HFFc6 (cell line): ENCODE data around the gene MYBPC1. TPM values are rescaled to one million over a fixed set of nuclear protein-coding genes. Genes with fewer than 3 reads are reported as not detected.
"Not testable (repeated sequence)": the region's sequence is repeated elsewhere in the genome, so short reads cannot be mapped to it uniquely, and the experiment has no call there.

Experiments used
- DNase-seq: peaks from one replicate; pipeline ENCODE4 v3.0.0-alpha.2; 2018
- H3K27ac Mint-ChIP-seq: 2 replicates; pipeline ENCODE4 v1.8.0; 2020; ENCODE audit warnings: mild to moderate bottlenecking, mixed read lengths
- H3K27me3 Mint-ChIP-seq: 2 replicates; pipeline ENCODE4 v1.8.0; 2021; ENCODE audit warnings: mild to moderate bottlenecking, moderate library complexity, mixed read lengths; ENCODE audit not compliant: insufficient read depth
- H3K36me3 Mint-ChIP-seq: 2 replicates; pipeline ENCODE4 v1.8.0; 2021; ENCODE audit warnings: low read depth, mixed read lengths
- H3K4me1 Mint-ChIP-seq: 2 replicates; pipeline ENCODE4 v1.8.0; 2020; ENCODE audit warnings: low read depth, mixed read lengths
- H3K4me3 Mint-ChIP-seq: 2 replicates; pipeline ENCODE4 v1.8.0; 2020; ENCODE audit warnings: mild to moderate bottlenecking, moderate library complexity, mixed read lengths
- H3K9me3 Mint-ChIP-seq: 2 replicates; pipeline ENCODE4 v1.8.0; 2020; ENCODE audit warnings: mild to moderate bottlenecking, mixed read lengths
- total RNA-seq, 6 experiments: library from RNA; stranded (reverse); fragmentation: NEBNext Ultra II Directional; extraction: Animal tissue kit (Norgen Biotek cat#: 25700); gene quantifications; 2 replicates in 1 of 6; 3 replicates in 5 of 6; pipeline ENCODE4 v1.2.3, GENCODE V29; 2021
- TF ChIP-seq, protein P1 (sequence below): fragments of 200-600 bp; sonication (generic); IDR thresholded peaks from 2 replicates; pipeline ENCODE4 v1.5.0; 2021; ENCODE audit warnings: antibody characterized with exemption, mild to moderate bottlenecking

MYBPC1 gene
- total RNA-seq, 6 experiments from 2014 or later, result not detected

DNA sequence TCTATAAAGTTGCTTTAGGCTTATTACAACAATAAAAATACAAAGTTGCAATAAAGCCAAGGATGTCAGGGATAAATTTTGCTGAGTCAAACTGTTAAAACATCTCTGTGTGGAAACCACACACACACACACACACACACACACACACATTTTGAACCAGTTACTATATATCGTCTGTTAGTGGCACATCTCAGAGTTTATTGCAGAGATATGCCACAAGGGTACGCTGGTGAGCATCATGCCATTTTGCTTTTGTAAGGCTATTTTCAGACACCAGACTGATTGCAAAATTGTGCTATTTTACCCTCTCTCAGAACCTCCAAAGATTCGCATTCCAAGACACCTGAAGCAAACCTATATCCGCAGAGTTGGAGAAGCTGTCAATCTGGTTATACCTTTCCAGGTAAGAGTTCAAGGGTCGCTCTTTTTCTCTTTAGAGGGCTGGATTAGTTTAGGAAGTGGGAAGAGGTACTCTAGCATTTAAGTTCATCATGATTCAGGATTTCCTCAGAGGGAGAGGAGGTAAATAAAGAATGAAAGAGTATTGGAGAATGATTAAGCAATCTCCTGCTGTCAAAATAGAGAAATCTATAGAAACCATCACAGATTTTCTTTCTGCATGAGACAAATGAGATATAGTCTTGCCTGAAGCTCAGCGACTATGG lies 75.4 kb downstream of the MYBPC1 start:
- no peaks in the 10 kb centered on the region for H3K9me3 Mint-ChIP-seq
- H3K4me3 Mint-ChIP-seq, result no peak overlapping the region
- H3K4me1 Mint-ChIP-seq, result peaks cover 5% of the 10 kb centered on the region; the same call in 1 of the 2 replicates
- H3K27me3 Mint-ChIP-seq, result peaks cover 4% of the 10 kb centered on the region; the same call in 1 of the 2 replicates
- H3K36me3 Mint-ChIP-seq, result no peaks in the 10 kb centered on the region
- no peak overlapping the region for H3K27ac Mint-ChIP-seq
- DNase-seq, result peak; percentile 61
- TF ChIP-seq, protein P1, sequence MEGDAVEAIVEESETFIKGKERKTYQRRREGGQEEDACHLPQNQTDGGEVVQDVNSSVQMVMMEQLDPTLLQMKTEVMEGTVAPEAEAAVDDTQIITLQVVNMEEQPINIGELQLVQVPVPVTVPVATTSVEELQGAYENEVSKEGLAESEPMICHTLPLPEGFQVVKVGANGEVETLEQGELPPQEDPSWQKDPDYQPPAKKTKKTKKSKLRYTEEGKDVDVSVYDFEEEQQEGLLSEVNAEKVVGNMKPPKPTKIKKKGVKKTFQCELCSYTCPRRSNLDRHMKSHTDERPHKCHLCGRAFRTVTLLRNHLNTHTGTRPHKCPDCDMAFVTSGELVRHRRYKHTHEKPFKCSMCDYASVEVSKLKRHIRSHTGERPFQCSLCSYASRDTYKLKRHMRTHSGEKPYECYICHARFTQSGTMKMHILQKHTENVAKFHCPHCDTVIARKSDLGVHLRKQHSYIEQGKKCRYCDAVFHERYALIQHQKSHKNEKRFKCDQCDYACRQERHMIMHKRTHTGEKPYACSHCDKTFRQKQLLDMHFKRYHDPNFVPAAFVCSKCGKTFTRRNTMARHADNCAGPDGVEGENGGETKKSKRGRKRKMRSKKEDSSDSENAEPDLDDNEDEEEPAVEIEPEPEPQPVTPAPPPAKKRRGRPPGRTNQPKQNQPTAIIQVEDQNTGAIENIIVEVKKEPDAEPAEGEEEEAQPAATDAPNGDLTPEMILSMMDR, result peak; percentile 69

- Mint-ChIP-seq H3K4me1 (no peaks in the 10 kb centered on the region), H3K27me3 (no peaks in the 10 kb centered on the region; the same call in 1 of the 2 replicates), H3K4me3 (no peak overlapping the region), H3K27ac (no peak overlapping the region), H3K36me3 (no peaks in the 10 kb centered on the region), H3K9me3 (no peaks in the 10 kb centered on the region)
- TF ChIP-seq, protein P1, result no peak
- DNase-seq, result no peak
Observed at GRCh38 chr12:101671157-101671791, 76.5 kb downstream of the MYBPC1 start.

DNA sequence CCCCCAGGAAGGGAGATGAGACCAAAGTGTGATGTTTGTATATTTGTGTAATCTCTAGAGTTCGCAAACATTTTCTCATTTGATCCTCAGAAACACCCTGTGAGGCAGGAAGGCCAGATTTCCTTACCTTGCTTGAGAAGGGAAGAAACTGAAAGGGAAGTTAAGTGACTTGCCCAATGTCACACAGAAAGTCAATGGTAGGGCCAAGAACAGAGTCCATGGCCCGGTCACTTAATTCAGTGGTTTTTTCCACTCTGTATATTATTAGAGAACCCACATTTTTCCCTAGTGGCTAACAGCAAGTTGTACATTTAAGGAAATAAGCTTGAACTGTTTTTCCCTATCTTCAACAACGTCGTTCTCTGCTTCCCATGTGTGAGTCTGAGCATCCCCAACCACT lies 77.1 kb downstream of the MYBPC1 start:
- no peaks in the 10 kb centered on the region for H3K9me3 Mint-ChIP-seq
- DNase-seq, result no peak
- H3K4me1 Mint-ChIP-seq, result no peaks in the 10 kb centered on the region
- no peak overlapping the region for H3K27ac Mint-ChIP-seq
- H3K36me3 Mint-ChIP-seq, result no peaks in the 10 kb centered on the region
- H3K4me3 Mint-ChIP-seq, result no peak overlapping the region
- H3K27me3 Mint-ChIP-seq, result no peaks in the 10 kb centered on the region; the same call in 1 of the 2 replicates
- TF ChIP-seq, protein P1, result no peak

GRCh38 chr12:101675555-101675954 lies 80.8 kb downstream of the MYBPC1 start:
- TF ChIP-seq, protein P1, result no peak
- Mint-ChIP-seq H3K27ac (no peak overlapping the region), H3K4me3 (no peak overlapping the region), H3K4me1 (no peaks in the 10 kb centered on the region), H3K36me3 (no peaks in the 10 kb centered on the region), H3K9me3 (no peaks in the 10 kb centered on the region), H3K27me3 (no peaks in the 10 kb centered on the region; the same call in 1 of the 2 replicates)
- no peak for DNase-seq

GRCh38 chr12:101676497-101676896 lies 81.7 kb downstream of the MYBPC1 start:
- not testable (repeated sequence) for DNase-seq, H3K4me3 Mint-ChIP-seq, H3K4me1 Mint-ChIP-seq, H3K9me3 Mint-ChIP-seq, H3K36me3 Mint-ChIP-seq, H3K27ac Mint-ChIP-seq, H3K27me3 Mint-ChIP-seq

- Mint-ChIP-seq H3K9me3 (no peaks in the 10 kb centered on the region), H3K27ac (no peak overlapping the region), H3K36me3 (no peaks in the 10 kb centered on the region), H3K4me1 (no peaks in the 10 kb centered on the region), H3K27me3 (no peaks in the 10 kb centered on the region; the same call in 1 of the 2 replicates), H3K4me3 (no peak overlapping the region)
- TF ChIP-seq, protein P1, result no peak
- DNase-seq, result no peak
Observed at GRCh38 chr12:101678081-101678480, 83.3 kb downstream of the MYBPC1 start.
